Jurkat, Clone E6-1 (cell line): ENCODE measurements around the gene MBNL2.

ENCODE experiments used
- DNase-seq: peaks from one replicate; pipeline ENCODE4 v3.0.0-alpha.2; 2011; ENCODE audit warnings: low read depth, low spot score
- H3K4me3 ChIP-seq: 2 replicates; pipeline ENCODE4 v1.5.1; 2011; ENCODE audit warnings: mild to moderate bottlenecking, low read length, control low read depth, moderate library complexity

MBNL2 gene

DNA sequence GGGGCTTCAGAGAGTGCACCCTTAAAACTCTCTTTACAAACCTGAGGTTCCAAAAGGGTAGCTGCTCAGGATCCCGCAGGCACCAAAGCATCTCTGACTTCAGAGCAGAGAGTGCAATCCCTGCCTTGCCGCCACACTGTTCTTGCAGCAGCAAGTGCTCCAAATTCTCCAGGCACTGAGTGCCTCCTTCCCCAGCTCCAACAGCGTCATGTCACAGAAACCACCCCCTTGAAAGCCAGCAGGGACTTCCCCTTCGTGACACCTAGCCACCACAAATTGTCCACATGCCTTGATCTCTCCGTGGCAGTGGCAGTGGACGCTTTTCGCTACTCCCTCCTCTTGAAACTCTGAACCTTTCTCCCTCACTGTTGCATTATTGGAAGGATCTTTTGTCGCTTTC is 39.9 kb downstream of the MBNL2 start:
- no peak overlapping the region for H3K4me3 ChIP-seq
- DNase-seq = no peak

DNA sequence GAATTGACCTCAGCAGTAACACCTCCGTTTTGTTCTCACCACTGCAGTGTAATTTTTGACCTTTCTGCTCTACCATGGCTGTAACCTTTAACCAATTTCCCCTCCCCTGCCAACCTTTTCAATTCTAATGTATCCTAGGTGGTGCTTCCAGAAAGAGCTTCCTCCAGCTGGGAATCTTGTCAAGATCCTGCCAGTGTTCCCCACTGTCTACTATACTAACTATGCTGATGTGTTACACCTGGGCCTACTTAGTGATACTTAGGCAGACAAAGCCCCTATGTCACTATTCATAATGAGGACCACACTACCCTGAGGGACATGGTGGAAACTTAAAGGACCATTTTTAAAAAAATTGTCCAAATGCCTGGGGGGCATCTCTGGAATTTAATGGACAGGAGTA is 41.0 kb downstream of the MBNL2 start:
- no peak for DNase-seq
- H3K4me3 ChIP-seq = no peak overlapping the region

DNA sequence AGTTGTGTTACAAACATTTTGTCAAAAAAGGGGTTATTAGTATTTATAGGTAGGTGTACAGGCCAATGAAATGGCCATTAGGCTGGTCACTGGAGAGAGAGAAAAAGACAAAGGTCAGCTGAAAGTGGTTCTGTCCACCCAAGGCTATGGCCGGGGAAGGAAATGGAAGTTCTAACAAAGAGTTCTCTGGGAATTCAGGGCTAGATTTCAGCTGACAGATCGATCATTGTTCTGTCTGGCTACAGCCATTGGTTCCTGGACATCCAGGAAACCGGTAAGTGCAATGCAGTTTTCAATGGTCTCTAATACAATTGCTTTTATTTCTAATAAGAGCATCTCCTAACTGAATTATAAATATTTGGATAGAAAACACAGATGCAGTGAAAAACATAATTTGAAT is 42.5 kb downstream of the MBNL2 start:
- no peak for DNase-seq
- no peak overlapping the region for H3K4me3 ChIP-seq

DNA sequence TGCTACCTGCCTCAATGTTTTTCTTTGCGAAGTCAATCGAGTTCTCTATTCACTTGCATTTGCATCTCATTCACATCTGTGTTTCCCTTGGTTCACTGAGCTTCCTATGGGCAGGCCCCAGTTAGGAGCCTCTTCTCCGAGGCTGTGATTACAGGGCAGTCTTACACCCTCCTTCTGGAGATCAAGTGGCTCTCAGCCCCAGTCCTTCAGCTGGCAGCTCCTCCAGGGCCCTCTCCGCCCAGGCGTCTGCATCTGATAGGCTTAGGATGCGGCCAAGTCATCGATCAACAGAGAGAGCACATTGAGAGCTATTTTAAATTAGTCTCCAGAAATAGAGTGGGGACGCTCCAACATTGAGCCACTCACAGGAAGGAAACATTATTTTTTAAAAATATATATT is 44.2 kb downstream of the MBNL2 start:
- no peak for DNase-seq
- H3K4me3 ChIP-seq = no peak overlapping the region

DNA sequence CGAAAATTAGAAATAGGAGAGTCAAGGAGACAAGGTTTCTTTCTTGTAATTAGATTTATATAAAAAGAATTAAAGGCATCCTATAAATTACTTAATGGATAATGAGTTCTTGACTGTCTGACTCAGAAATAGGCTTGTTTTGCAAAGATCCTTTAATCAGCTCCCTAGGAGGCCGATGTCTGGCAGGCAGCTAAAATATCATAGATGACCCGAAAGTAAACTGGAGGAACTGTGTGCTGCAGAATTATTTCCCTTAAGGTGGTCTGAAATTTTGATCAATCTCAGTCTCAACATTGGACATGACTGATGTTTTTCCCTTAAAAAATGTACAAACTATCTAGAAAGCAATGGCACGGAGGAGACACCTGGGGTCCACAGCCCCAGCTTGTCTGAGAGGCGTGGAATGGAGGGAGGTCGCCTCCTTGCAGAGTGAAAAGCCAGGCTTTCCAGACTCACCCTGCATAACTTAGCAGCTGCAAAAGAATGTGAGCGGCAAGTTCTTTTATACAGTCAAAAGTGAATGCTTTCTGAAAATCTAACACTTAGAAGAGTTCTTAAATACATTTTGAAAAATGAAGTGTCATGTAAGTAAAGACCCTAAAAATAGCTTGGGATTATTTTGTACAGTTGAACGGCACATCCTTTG is 44.8 kb downstream of the MBNL2 start:
- no peak overlapping the region for H3K4me3 ChIP-seq
- no peak for DNase-seq

GRCh38 chr13:97267418-97268059 is 45.4 kb downstream of the MBNL2 start:
- no peak overlapping the region for H3K4me3 ChIP-seq
- no peak for DNase-seq

GRCh38 chr13:97268772-97269171 is 46.6 kb downstream of the MBNL2 start:
- DNase-seq = no peak
- H3K4me3 ChIP-seq = no peak overlapping the region

GRCh38 chr13:97269603-97270002 is 47.5 kb downstream of the MBNL2 start:
- no peak overlapping the region for H3K4me3 ChIP-seq
- no peak for DNase-seq

DNA sequence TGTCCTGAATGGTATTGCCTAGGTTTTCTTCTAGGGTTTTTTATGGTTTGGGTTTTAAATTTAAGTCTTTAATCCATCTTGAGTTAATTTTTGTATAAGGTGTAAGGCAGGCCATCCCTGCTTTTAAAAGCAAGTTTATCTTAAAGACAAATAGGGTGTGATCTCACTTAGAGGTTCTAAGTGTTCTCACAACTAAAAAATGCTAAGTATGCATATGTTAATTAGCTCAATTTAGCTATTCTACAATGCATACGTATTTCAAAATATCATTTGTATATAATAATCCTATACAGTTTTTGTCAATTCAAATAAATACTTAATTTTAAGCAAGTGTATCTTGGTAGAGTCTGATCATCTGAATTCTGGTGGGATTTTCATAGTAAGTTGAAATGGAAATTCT is 50.4 kb downstream of the MBNL2 start:
- no peak overlapping the region for H3K4me3 ChIP-seq
- DNase-seq = no peak

DNA sequence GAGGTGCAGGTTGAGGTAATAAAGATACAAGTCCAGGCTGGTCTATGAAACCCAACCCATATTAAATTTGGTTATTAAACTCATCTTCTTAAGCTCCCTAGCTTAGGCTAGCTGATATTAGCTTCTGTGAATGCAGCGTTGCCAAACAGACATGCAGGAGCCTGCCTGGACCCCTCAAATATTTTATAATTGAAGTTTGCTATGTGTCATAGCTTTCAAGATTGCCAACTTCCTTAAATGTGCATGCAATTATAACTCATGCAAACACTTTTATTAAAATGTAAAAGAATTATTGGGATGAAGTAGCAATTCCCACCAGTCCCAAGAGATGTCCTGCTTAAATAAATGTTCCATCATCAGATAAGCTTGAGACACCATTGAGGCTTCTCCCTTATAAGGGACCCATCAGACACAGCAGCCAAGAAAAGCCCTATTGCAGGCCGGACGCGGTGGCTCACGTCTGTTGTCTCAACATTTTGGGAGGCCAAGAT is 51.3 kb downstream of the MBNL2 start:
- DNase-seq = no peak
- H3K4me3 ChIP-seq = no peak overlapping the region

DNA sequence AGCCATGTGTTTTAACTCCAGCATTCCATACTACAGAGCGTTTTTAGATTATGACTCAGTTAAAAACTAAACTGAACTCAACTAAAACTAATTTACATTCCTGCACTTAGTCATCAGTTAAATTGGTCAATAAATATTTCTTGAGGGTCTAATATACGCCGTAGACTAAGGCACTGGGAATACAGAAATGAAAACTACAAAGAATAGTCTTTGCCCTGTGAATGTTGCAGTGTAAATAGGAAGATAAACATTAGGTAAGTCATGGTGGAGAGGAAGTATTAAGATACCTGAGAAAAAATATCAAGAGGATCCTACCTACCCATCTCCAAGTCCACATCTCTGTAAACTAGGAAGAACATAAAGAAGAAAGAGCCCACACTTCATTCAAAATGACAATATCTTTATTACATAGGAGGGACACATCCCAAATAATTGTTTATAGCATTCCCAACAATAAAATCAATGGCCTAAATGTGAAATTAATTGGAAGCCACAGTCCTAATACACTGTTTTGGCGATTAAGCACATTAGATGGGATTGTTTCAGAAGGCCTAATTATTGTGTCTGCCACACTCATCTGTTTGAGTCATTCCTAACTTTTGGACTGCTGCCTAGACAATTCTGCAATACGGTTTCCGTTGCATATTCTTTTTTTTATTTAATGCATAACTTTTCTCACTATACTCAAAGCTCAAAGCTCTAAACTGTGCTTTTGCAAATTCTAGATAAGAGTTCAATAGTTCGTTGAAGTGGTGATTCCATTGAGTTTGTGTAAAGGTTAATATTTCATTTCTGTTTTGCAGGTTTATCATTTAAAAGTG is 52.9 kb downstream of the MBNL2 start:
- H3K4me3 ChIP-seq = no peak overlapping the region
- DNase-seq = no peak

DNA sequence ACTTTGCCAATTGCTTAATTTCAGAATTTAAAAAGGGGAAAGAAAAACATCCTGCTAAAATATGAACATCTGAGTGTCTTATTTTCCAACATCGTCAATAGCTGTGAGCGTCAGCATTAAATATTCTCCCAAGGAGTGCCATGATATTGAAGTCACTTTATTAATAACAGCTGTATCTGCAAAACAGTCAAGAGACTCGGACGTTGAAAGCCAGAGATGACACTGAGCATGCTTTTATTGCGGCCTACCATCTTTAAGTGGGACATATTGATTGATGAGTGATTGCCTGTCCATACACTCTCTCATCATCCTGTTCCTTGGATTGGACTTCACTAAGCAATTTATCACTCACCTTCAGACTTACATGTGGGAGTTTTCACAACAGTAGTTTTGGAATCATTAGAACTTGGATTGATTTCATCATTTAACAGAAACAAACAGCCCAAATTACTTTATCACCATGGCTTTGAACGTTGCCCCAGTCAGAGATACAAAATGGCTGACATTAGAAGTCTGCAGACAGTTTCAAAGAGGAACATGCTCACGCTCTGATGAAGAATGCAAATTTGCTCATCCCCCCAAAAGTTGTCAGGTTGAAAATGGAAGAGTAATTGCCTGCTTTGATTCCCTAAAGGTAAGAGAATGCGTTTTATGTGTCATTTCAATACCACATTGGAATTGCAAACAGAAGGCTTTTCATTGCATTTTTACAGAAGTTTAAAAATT is 53.8 kb downstream of the MBNL2 start:
- H3K4me3 ChIP-seq = no peak overlapping the region
- DNase-seq = no peak

GRCh38 chr13:97276862-97277269 is 54.7 kb downstream of the MBNL2 start:
- DNase-seq = no peak
- no peak overlapping the region for H3K4me3 ChIP-seq

DNA sequence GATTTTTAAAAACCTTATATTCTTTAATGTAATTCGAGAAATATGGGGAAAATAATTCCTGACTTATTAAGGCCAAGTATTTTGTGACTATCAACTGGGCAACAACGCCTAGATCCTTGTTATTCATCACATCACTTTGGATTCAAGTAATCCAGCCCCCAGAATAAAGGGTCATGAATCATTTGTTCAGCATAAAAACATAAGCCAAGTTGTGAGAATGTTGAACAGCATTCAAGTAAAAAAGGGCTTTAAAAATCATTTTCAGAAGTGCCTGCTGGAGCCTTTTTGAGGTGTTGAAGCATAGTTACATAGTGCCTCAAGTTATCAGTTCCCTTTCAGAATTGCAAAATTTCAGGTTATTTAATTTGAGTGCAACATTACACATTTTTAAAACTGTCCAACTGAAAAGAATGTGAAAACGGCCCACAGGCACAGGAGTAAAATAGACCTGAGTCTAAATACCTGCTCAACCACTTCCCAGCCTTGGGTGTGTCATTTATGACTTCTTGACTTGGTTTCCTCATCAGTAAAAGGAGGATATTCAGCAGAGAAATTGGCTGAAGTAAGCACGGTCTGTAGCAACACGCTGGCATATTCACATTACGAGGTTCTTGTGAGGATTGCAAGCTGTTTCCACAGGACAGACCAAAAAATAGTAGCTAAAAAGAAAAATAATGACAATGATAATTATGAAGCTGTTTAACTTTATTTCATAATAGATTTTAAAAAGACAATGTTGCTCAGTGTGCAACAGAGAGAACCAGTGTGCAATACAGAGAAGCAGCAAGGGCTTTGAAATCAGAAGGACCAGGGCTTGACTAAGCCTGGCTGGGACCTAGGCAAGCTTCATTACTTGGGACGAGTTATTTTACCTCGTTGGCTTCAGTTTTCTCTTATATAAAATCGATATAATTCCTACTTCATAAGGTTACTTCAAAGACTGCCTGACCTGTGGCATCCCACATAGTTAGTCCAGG is 56.6 kb downstream of the MBNL2 start:
- H3K4me3 ChIP-seq = no peak overlapping the region
- no peak for DNase-seq

- H3K4me3 ChIP-seq = no peak overlapping the region
- no peak for DNase-seq
Measured at GRCh38 chr13:97279913-97280312, 57.8 kb downstream of the MBNL2 start.

- DNase-seq = peak; percentile 17
- no peak overlapping the region for H3K4me3 ChIP-seq
Measured at GRCh38 chr13:97280478-97280877, 58.3 kb downstream of the MBNL2 start.

DNA sequence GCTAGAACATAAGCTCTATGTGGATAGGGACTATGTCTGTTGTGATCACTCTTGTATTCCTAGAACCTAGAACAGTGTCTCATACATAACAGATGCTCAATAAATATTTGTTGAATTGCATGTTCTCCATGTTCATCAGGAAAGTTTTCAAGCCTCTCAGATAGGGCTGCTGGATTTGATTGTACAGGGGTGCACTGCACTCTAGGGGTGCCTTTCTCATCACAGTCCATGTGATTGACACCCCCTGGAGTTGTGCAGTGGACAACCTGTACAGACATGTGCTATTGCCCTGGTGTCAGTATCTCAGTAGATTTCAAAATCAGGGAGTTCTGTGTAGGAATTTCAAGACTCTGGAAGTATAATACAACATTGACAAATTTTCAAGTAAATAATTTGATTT is 58.9 kb downstream of the MBNL2 start:
- H3K4me3 ChIP-seq = no peak overlapping the region
- DNase-seq = no peak

DNA sequence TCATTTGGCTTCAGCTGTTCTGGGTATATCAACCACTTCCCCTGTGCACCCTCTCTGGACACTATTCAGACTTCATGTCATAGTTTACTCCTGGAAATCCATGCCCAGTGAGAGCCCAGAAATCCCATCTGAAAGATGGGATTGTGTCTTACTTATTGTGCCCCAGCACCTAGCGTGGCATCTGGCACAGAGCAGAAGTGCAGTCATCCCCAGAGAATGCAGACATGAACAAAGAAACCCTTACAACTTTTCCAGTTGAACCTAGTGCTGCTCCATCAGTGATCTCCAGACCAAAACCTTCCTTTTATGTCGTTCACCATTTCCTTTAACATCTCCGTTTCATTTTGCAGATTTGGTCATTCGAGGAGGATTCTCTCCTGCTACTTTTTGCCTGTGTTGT is 60.6 kb downstream of the MBNL2 start:
- DNase-seq = no peak

DNA sequence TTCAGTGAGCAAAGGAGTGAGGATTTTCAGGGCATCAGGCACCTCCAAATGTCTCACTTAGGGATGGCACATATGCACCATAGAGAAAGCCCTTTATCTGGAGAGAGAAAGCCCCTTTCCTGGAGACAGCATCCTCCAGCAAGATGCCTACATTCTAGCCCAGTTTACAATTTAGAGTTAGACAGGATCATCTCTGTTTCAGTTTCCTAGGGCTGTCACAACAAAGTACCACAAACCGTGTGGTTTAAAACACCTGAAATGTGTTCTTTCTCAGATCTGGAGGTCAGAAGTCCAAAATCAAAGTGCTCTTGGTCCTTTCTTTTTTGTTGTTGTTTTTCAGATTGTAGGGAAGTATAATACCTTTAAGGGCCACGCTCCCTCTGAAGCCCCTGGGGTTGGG is 61.8 kb downstream of the MBNL2 start:
- H3K4me3 ChIP-seq = no peak overlapping the region
- no peak for DNase-seq

More for the DNA sequence above, 60.6 kb downstream of the MBNL2 start:
- H3K4me3 ChIP-seq = no peak overlapping the region
